Epithelial cell of proximal tubule (primary cell): ENCODE data around the gene ARV1. TPM values are rescaled to one million over a fixed set of nuclear protein-coding genes. Genes with fewer than 3 reads are reported as not detected.
"Not testable (repeated sequence)": the region's sequence is repeated elsewhere in the genome, so short reads cannot be mapped to it uniquely, and the experiment has no call there.

Source experiments
- DNase-seq: peaks from one replicate; pipeline ENCODE4 v3.0.0-alpha.2; 2011; ENCODE audit warnings: low read depth
- H3K4me3 ChIP-seq: 2 replicates; pipeline ENCODE4 v1.5.1; 2011; ENCODE audit warnings: low read depth, mild to moderate bottlenecking, low read length
- total RNA-seq: library from RNA; depleted of rRNA; stranded (reverse); fragments of >200 nt; gene quantifications from 2 replicates; pipeline ENCODE4 v1.2.3, GENCODE V29; 2015
- TF ChIP-seq, protein P1 (sequence below): conservative IDR thresholded peaks from 2 replicates; pipeline ENCODE4 v1.5.1; 2012; ENCODE audit warnings: low read depth, mild to moderate bottlenecking, low read length

The ARV1 gene
- total RNA-seq, 1 donor from 2014 or later: 6.7 TPM

DNA sequence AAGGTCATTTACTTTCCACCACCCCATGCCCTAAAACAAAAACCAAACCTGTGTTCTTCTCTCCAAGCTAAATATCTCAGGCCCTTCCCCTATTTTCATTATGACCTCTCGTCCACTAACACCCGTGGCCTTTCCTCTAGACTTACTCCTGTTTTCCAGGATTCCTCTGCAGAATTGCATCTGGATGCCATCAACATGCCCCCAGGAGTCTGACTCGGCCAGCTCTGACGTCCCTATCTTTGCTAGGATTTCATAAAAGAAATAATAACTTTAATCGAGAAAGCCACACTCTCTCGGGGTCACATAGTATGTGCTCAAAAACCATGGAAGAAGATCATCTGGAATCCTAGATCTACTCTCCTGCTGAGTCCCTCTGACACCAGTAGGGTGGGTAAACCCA, 47.7 kb downstream of the ARV1 start:
- no peak overlapping the region for H3K4me3 ChIP-seq
- DNase-seq: no peak
- TF ChIP-seq, protein P1, sequence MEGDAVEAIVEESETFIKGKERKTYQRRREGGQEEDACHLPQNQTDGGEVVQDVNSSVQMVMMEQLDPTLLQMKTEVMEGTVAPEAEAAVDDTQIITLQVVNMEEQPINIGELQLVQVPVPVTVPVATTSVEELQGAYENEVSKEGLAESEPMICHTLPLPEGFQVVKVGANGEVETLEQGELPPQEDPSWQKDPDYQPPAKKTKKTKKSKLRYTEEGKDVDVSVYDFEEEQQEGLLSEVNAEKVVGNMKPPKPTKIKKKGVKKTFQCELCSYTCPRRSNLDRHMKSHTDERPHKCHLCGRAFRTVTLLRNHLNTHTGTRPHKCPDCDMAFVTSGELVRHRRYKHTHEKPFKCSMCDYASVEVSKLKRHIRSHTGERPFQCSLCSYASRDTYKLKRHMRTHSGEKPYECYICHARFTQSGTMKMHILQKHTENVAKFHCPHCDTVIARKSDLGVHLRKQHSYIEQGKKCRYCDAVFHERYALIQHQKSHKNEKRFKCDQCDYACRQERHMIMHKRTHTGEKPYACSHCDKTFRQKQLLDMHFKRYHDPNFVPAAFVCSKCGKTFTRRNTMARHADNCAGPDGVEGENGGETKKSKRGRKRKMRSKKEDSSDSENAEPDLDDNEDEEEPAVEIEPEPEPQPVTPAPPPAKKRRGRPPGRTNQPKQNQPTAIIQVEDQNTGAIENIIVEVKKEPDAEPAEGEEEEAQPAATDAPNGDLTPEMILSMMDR: no peak

DNA sequence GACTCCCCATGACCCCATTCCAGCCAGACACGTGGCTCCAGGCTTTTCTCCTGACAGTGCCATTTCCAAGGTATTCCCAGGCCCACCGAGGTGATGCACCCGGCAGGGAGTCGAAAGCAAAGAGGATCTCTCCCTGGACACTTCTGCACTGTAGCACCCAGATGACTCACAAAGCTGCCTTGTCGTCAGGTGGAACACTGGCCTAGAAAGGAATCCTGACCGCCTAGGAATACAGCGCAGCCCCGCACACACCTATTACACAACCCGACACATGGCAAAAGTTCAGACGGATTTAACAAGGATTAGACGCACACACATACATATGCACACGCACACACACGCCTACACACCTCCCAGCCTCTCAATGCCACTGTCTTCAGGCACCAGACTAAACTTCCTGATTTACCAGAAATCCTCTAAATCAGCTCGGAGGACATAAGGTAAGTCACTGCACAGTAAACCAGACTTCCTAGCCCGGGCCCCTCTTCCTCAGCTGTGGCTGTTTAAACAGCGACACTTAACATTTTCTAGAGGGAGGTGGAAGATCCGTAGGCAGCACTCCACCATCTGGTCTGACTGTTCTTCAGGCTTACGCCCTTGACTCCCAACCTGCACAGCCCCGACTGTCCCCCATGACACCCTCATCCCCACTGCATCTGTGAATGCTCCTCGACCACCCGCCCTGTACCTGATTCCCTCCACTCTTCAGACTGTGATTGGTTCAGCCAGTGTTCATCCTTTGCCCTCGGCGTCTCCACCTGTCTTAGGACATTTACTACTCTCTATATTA, 48.4 kb downstream of the ARV1 start:
- H3K4me3 ChIP-seq: no peak overlapping the region
- TF ChIP-seq, protein P1: no peak
- DNase-seq: no peak

DNA sequence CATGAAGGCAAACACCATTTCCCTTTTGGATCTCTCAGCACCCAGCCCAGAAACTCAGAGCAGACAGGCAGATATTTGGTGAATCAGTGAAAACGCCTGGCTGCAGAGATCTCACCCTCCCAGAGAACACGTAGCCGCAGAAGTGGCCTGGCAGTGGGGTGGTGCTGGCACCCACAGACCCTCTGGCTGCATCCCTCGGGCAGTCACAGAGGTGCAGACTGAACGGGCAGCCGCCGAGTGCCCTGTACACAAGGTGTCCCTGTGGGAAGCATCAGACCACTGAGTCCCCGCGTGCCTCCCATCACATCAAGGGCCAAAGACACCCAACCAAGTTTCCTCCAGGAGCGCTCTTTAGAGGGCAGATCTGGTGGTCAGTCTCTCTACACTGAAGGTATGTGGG, 49.1 kb downstream of the ARV1 start:
- DNase-seq: no peak
- H3K4me3 ChIP-seq: no peak overlapping the region
- TF ChIP-seq, protein P1: no peak

DNA sequence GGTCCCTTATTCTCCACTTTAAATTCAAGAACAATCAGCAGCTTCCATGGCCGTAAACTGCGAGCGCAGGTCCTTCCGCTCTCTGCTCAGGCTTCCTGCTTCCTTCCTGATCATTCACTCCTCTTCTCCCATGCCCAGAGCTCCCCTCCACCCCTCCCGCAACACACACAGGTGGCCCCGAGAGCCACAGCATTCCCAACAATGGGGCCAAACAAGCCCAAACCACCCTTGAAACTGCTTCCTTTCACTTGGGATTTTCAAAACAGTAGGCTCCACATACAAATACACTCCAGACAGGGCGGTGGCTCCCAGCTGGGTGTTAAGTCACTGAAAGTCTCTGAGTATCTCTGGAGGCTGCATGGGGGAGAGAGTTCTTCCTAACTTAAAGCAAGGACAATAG, 49.8 kb downstream of the ARV1 start:
- DNase-seq: no peak
- no peak overlapping the region for H3K4me3 ChIP-seq
- TF ChIP-seq, protein P1: no peak

DNA sequence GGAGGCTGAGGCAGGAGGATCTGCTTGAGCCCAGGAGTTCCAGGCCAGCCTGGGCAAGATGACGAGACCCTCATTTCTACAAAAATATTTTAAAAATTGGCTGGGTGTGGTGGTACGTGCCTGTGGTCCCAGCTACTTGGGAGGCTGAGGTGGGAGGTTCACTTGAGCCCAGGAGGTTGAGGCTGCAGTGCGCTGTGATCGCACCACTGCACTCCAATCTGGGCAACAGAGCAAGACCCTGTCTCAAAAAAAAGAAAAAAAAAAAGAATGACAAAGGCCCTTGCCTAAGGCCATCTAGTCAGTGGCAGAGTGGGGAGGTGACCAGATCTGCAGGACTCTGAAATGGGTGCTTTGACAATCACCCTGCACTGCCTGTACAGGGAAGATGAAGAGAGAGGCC, 50.4 kb downstream of the ARV1 start:
- DNase-seq, H3K4me3 ChIP-seq: not testable (repeated sequence)

DNA sequence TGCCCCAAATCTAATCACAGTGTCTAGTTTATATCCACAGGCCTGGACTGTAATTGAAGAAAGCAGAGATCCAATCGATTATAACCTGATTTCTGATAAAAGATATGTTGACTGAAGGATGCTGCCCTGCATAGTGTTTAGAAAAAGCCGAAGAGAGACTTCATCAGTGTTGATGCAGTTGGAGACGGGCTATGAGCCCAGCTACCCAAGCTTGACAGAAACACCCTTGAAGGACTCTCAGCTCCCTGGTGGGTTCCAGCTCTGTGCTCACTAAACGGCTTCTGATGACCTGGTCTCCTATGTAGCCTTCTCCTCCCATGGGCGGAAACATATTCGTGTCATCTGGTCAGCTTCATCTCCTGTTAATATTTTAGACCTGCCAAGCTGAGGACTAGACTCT, 50.9 kb downstream of the ARV1 start:
- H3K4me3 ChIP-seq: no peak overlapping the region
- no peak for DNase-seq
- TF ChIP-seq, protein P1: no peak

DNA sequence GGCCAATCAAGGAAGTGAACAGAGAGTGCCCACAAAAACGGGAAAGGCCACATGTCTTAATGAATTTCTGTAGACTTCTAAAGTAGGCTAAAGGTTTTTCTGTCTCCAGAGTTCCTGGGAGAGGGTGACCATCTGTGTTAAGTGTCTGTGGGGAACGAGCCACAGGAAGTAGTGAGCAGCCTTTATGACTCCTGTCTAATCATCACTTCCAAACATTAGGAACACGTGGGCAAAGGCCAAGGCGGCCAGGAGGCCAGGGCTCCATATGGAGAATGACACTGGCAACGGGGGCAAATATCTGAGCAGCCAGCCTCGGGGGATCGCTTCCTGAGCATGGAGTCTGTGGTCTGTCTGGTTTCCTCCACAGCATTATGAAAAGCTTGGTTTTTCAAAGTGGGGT, 54.1 kb downstream of the ARV1 start:
- TF ChIP-seq, protein P1: no peak
- H3K4me3 ChIP-seq: no peak overlapping the region
- DNase-seq: no peak
